Esophagus muscularis mucosa (tissue), 4 donors: Measurements from ENCODE around the gene SARS1. TPM values are rescaled to one million over a fixed set of nuclear protein-coding genes. Genes with fewer than 3 reads are reported as not detected.

ENCODE experiments used
- DNase-seq: peaks from one replicate; pipeline ENCODE4 v3.0.0-alpha.2; 2017; ENCODE audit errors: extremely low spot score
- H3K27ac ChIP-seq, 4 donors: fragments of 200-600 bp; sonication (generic); replicated peaks in 1 of 4; 1 replicate in 3 of 4; 2 replicates in 1 of 4; pipeline ENCODE4 v1.5.1; 2016 to 2019; ENCODE audit warnings: mild to moderate bottlenecking in 1 of 4
- H3K27me3 ChIP-seq, 4 donors: fragments of 200-600 bp; sonication (generic); one replicate each; pipeline versions ENCODE4 v1.5.1 to v1.6.0; 2016 to 2019
- H3K36me3 ChIP-seq, 4 donors: fragments of 200-600 bp; sonication (generic); one replicate each; pipeline ENCODE4 v1.5.1; 2016 to 2019
- H3K4me1 ChIP-seq, 4 donors: fragments of 200-600 bp; sonication (generic); one replicate each; pipeline ENCODE4 v1.5.1; 2016 to 2019
- H3K4me3 ChIP-seq, 4 donors: fragments of 200-600 bp; sonication (generic); 1 replicate in 2 of 4; 2 replicates in 2 of 4; pipeline ENCODE4 v1.5.1; 2016 to 2019; ENCODE audit warnings: mild to moderate bottlenecking in 4 of 4, moderate library complexity in 1 of 4
- H3K9me3 ChIP-seq, 4 donors: fragments of 200-600 bp; sonication (generic); 1 replicate in 3 of 4; 2 replicates in 1 of 4; pipeline ENCODE4 v1.5.1; 2016 to 2019
- CTCF ChIP-seq, 3 experiments: fragments of 200-600 bp in 2 of 3; fragments of 450-650 bp in 1 of 3; sonication (generic) in 2 of 3; IDR thresholded peaks; one replicate each; pipeline ENCODE4 v1.5.1; 2017 to 2019; ENCODE audit warnings: antibody characterized with exemption in 3 of 3, mild to moderate bottlenecking in 2 of 3, moderate library complexity in 1 of 3
- EP300 ChIP-seq: sonication (generic); formaldehyde crosslinking; IDR thresholded peaks from one replicate; pipeline ENCODE4 v1.6.1; 2017; ENCODE audit warnings: antibody characterized with exemption
- POLR2A ChIP-seq: fragments of 450-650 bp; IDR thresholded peaks from one replicate; pipeline ENCODE4 v1.6.1; 2017; ENCODE audit warnings: antibody characterized with exemption, moderate library complexity, mild to moderate bottlenecking, low read depth
- POLR2AphosphoS5 ChIP-seq, 2 donors: sonication (generic); formaldehyde crosslinking; IDR thresholded peaks; one replicate each; pipeline ENCODE4 v1.6.1; 2017; ENCODE audit warnings: antibody characterized with exemption in 2 of 2
- WGBS: methylation state at CpG from one replicate; pipeline ENCODE4 v1.1.5; 2018; 5-methylcytosine and 5-hydroxymethylcytosine counted together
- intact Hi-C: fragments of 100-400 bp; cut with DNase I; formaldehyde crosslinking; loops from one replicate; pipeline ENCODE4 v1.15.1; 2023
- total RNA-seq, 4 donors: library from RNA; depleted of rRNA; stranded (reverse); fragments of >200 nt; gene quantifications; one replicate each; pipeline versions ENCODE4 v1.1.0 to v1.2.1, GENCODE V29; 2016

The SARS1 gene
- total RNA-seq, 4 donors from 2014 or later, result 125 to 180 (median 144) TPM

DNA sequence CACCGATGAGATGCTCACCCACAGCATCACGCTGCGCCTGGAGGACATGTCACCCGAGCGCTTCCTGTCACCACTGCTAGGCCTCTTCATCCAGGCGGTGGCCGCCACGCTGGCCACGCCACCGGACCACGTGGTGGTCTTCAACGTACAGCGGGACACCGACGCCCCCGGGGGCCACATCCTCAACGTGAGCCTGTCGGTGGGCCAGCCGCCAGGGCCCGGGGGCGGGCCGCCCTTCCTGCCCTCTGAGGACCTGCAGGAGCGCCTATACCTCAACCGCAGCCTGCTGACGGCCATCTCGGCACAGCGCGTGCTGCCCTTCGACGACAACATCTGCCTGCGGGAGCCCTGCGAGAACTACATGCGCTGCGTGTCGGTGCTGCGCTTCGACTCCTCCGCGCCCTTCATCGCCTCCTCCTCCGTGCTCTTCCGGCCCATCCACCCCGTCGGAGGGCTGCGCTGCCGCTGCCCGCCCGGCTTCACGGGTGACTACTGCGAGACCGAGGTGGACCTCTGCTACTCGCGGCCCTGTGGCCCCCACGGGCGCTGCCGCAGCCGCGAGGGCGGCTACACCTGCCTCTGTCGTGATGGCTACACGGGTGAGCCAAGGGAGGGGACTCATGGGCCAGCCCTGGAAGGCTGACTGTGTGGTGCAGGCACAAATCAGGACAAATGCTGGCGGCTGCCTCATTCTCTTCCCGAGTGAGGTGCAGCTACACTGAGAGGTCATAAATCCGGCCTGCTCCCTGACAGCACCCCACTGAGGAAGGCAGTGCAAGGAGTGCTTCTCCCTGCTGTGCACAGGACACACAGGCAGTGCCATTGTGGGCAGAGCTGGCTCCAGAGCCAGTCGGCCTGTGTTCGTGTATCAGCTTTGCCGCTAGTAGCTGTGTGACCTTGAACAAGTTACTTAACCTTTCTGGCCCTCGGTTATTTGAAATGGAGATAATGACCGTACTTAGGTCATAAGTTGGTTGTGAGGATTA, 45.1 kb downstream of the SARS1 start:
- no peak overlapping the region for H3K27ac ChIP-seq
- DNase-seq, result no peak
- 91% methylated on average over 47 of the region's 69 CpGs for WGBS
- H3K4me3 ChIP-seq, result no peak overlapping the region
- TF ChIP-seq EP300 (no peak), CTCF (IDR thresholded peaks at IDR 0.05) (no peak), POLR2AphosphoS5 (IDR thresholded peaks at IDR 0.05) (no peak), POLR2A (no peak)
- H3K4me1 ChIP-seq, result peaks cover 20 to 40% (median 36%) of the 10 kb centered on the region in 4 donors
- intact Hi-C loops, result no loop called here
- no peaks in the 10 kb centered on the region for H3K27me3 ChIP-seq
- H3K9me3 ChIP-seq, result no peaks in the 10 kb centered on the region
- H3K36me3 ChIP-seq, result peaks cover 0 to 40% (median 24%) of the 10 kb centered on the region in 4 donors

GRCh38 chr1:109259674-109260557, 46.2 kb downstream of the SARS1 start:
- TF ChIP-seq POLR2A (no peak), CTCF (IDR thresholded peaks at IDR 0.05) (no peak), EP300 (no peak), POLR2AphosphoS5 (IDR thresholded peaks at IDR 0.05) (no peak)
- peaks cover 0 to 49% (median 28%) of the 10 kb centered on the region in 4 donors for H3K36me3 ChIP-seq

DNA sequence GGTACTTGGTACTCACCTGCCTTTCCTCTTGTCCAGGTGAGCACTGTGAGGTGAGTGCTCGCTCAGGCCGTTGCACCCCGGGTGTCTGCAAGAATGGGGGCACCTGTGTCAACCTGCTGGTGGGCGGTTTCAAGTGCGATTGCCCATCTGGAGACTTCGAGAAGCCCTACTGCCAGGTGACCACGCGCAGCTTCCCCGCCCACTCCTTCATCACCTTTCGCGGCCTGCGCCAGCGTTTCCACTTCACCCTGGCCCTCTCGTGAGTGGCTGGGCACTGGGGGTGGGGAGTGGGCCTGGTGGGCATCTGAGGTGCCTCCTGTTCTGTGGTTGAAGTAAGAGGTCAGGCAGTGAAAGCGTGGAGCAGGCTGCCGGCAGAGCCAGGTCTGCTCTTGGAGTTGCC, 47.3 kb downstream of the SARS1 start:
- H3K27ac ChIP-seq, result no peak overlapping the region
- peaks cover 0 to 59% (median 34%) of the 10 kb centered on the region in 4 donors for H3K36me3 ChIP-seq
- intact Hi-C loops, result loop anchor here (5.0 kb wide), 1 partner anchor 141 kb away; no protein-coding TSS in a partner anchor
- 78% methylated on average over 11 of the region's 16 CpGs for WGBS
- no peaks in the 10 kb centered on the region for H3K9me3 ChIP-seq
- H3K27me3 ChIP-seq, result no peaks in the 10 kb centered on the region
- TF ChIP-seq POLR2AphosphoS5 (IDR thresholded peaks at IDR 0.05) (no peak), EP300 (no peak), CTCF (IDR thresholded peaks at IDR 0.05) (no peak), POLR2A (no peak)
- DNase-seq, result no peak
- H3K4me1 ChIP-seq, result peaks cover 4 to 25% (median 19%) of the 10 kb centered on the region in 4 donors
- H3K4me3 ChIP-seq, result no peak overlapping the region

More at GRCh38 chr1:109259674-109260557, 46.2 kb downstream of the SARS1 start:
- WGBS, result 74% methylated on average over 7 of the region's 7 CpGs
- Histone ChIP-seq H3K27ac (no peak overlapping the region), H3K9me3 (no peaks in the 10 kb centered on the region), H3K4me3 (no peak overlapping the region), H3K4me1 (peaks cover 10 to 36% (median 30%) of the 10 kb centered on the region in 4 donors), H3K27me3 (no peaks in the 10 kb centered on the region)
- no peak for DNase-seq
- intact Hi-C loops, result loop anchor here (5.0 kb wide), 1 partner anchor 142 kb away; no protein-coding TSS in a partner anchor

DNA sequence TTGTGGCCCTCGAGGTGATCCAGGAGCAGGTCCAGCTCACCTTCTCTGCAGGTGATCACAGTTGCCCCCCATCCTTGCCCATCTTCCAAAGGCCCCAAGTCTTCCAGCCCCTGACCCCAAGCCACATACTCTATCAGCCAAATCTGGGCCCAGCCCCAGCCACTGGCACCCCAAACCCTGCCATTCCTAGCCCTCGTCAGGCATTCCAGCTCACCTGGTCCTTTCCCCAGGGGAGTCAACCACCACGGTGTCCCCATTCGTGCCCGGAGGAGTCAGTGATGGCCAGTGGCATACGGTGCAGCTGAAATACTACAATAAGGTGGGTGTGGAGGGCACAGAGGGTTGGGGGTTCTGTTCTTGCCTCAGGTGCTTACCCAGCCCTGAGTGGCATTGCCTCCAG, 47.9 kb downstream of the SARS1 start:
- no peak for DNase-seq
- H3K4me3 ChIP-seq, result no peak overlapping the region
- intact Hi-C loops, result loop anchor here (5.0 kb wide), 1 partner anchor 141 kb away; no protein-coding TSS in a partner anchor
- H3K36me3 ChIP-seq, result peaks cover 0 to 62% (median 34%) of the 10 kb centered on the region in 4 donors
- 87% methylated on average over 6 of the region's 6 CpGs for WGBS
- H3K9me3 ChIP-seq, result no peaks in the 10 kb centered on the region
- no peak overlapping the region for H3K27ac ChIP-seq
- TF ChIP-seq CTCF (IDR thresholded peaks at IDR 0.05) (no peak), POLR2AphosphoS5 (IDR thresholded peaks at IDR 0.05) (no peak), POLR2A (no peak), EP300 (no peak)
- H3K27me3 ChIP-seq, result no peaks in the 10 kb centered on the region
- peaks cover 4 to 22% (median 17%) of the 10 kb centered on the region in 4 donors for H3K4me1 ChIP-seq
